Caco-2 (cell line): ENCODE results near the gene PARD3. TPM values are rescaled to one million over a fixed set of nuclear protein-coding genes. Genes with fewer than 3 reads are reported as not detected.
A peak's percentile ranks its signal among the peaks of the same experiment; 100 is the strongest.

Experiments
- BruUV-seq: library from RNA; stranded (reverse); fragments of 400-500 nt; replicated peaks from 2 replicates; lab custom pipeline; 2021; lab: Mats Ljungman, UMichigan
- CTCF ChIA-PET: fragments of 300-600 bp; sonication (Branson Sonifier 250); formaldehyde crosslinking; loops from one replicate; lab custom pipeline; 2022; ENCODE audit warnings: antibody characterized with exemption; lab: Charles Lee
- POLR2A ChIA-PET: fragments of 300-600 bp; sonication (Branson Sonifier 250); formaldehyde crosslinking; loops from one replicate; lab custom pipeline; 2022; ENCODE audit warnings: antibody characterized with exemption; lab: Charles Lee
- DNase-seq, 2 experiments: peaks; one replicate each; pipeline versions ENCODE4 v3.0.0 to v3.0.0-alpha.2; 2020 to 2022
- H3K27me3 ChIP-seq: replicated peaks from 2 replicates; pipeline ENCODE4 v1.6.0; 2011; ENCODE audit warnings: low read length; ENCODE audit not compliant: control insufficient read depth, insufficient read depth
- H3K36me3 ChIP-seq: 2 replicates; pipeline ENCODE4 v1.5.1; 2011; ENCODE audit warnings: low read length; ENCODE audit not compliant: control insufficient read depth, insufficient read depth
- H3K4me1 ChIP-seq: fragments of 250-450 bp; sonication (Bioruptor Pico); 2 replicates; pipeline ENCODE4 v1.5.1; 2020; ENCODE audit warnings: mild to moderate bottlenecking
- H3K4me3 ChIP-seq: 2 replicates; pipeline ENCODE4 v1.5.1; 2011; ENCODE audit warnings: low read depth, mild to moderate bottlenecking, control low read depth, low read length
- H3K9me3 ChIP-seq: fragments of 250-450 bp; sonication (Bioruptor Pico); 2 replicates; pipeline ENCODE4 v1.5.1; 2020; ENCODE audit warnings: mild to moderate bottlenecking, moderate library complexity
- H3K27ac Mint-ChIP-seq: one replicate; pipeline ENCODE4 v1.8.0; 2022; ENCODE audit warnings: mixed read lengths; ENCODE audit not compliant: unreplicated experiment
- H3K27me3 Mint-ChIP-seq: one replicate; pipeline ENCODE4 v1.8.0; 2022; ENCODE audit warnings: mixed read lengths; ENCODE audit not compliant: insufficient read depth, unreplicated experiment
- H3K36me3 Mint-ChIP-seq: one replicate; pipeline ENCODE4 v1.8.0; 2022; ENCODE audit warnings: mild to moderate bottlenecking, mixed read lengths; ENCODE audit not compliant: insufficient read depth, unreplicated experiment
- H3K4me1 Mint-ChIP-seq: one replicate; pipeline ENCODE4 v1.8.0; 2022; ENCODE audit warnings: low read depth, mixed read lengths; ENCODE audit not compliant: unreplicated experiment
- H3K4me3 Mint-ChIP-seq: one replicate; pipeline ENCODE4 v1.8.0; 2022; ENCODE audit warnings: mild to moderate bottlenecking, moderate library complexity, mixed read lengths; ENCODE audit not compliant: unreplicated experiment
- H3K9me3 Mint-ChIP-seq: one replicate; pipeline ENCODE4 v1.8.0; 2022; ENCODE audit warnings: mixed read lengths; ENCODE audit not compliant: unreplicated experiment
- intact Hi-C: fragments of 100-400 bp; cut with micrococcal nuclease; formaldehyde crosslinking; loops from one replicate; pipeline ENCODE4 v1.10.0; 2022; ENCODE audit not compliant: unreplicated experiment
- total RNA-seq: library from RNA; stranded (reverse); gene quantifications from 2 replicates; pipeline ENCODE4 v1.2.3, GENCODE V29; 2022
- TF ChIP-seq, protein P1 (sequence below), 2 experiments: fragments of 200-600 bp in 1 of 2; IDR thresholded peaks; 1 replicate in 1 of 2; 2 replicates in 1 of 2; pipeline versions ENCODE4 v1.5.1 to v1.8.0; 2011 to 2022; ENCODE audit warnings: antibody characterized with exemption in 1 of 2, control low read depth in 1 of 2, inconsistent platforms in 1 of 2, low read depth in 1 of 2, low read length in 1 of 2, mild to moderate bottlenecking in 1 of 2, moderate library complexity in 1 of 2; ENCODE audit not compliant: insufficient read depth in 1 of 2, severe bottlenecking in 1 of 2, unreplicated experiment in 1 of 2

PARD3 gene
- total RNA-seq, 1 experiment from 2014 or later, result 80.7 TPM

DNA sequence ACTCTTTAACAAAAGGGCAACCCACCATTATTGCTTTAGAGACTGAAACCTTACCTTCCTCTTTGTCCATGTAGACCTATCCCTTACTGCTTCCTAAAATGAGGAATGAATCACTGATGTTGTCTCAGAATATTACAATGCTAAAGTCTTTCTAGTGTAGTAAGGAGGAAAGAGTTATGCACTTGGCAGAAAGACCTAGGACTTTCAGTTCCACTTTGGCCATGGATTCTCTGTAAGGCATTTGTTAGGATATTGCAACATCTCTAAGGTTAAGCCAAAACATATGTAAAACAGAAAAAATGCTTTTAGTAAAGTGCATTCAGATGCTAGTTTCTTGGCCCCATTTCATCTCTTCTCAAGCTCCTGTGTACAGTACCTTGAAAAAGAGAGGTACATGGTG lies 230.9 kb downstream of the PARD3 start:
- Histone ChIP-seq H3K36me3 (no peaks in the 10 kb centered on the region), H3K4me3 (no peak overlapping the region), H3K4me1 (peaks cover 8% of the 10 kb centered on the region), H3K9me3 (no peaks in the 10 kb centered on the region), H3K27me3 (no peaks in the 10 kb centered on the region)
- no peaks in the 10 kb centered on the region for H3K27me3 Mint-ChIP-seq
- POLR2A ChIA-PET, result no interaction called here
- CTCF ChIA-PET, result no interaction called here
- no TSS peak for BruUV-seq
- TF ChIP-seq, protein P1, sequence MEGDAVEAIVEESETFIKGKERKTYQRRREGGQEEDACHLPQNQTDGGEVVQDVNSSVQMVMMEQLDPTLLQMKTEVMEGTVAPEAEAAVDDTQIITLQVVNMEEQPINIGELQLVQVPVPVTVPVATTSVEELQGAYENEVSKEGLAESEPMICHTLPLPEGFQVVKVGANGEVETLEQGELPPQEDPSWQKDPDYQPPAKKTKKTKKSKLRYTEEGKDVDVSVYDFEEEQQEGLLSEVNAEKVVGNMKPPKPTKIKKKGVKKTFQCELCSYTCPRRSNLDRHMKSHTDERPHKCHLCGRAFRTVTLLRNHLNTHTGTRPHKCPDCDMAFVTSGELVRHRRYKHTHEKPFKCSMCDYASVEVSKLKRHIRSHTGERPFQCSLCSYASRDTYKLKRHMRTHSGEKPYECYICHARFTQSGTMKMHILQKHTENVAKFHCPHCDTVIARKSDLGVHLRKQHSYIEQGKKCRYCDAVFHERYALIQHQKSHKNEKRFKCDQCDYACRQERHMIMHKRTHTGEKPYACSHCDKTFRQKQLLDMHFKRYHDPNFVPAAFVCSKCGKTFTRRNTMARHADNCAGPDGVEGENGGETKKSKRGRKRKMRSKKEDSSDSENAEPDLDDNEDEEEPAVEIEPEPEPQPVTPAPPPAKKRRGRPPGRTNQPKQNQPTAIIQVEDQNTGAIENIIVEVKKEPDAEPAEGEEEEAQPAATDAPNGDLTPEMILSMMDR (IDR thresholded peaks at IDR 0.05; ENCODE audit: insufficient read depth in 1 of 2, low read depth in 1 of 2, low read length in 1 of 2, severe bottlenecking in 1 of 2, unreplicated experiment in 1 of 2), result no peak
- peaks cover 13% of the 10 kb centered on the region for H3K4me1 Mint-ChIP-seq
- H3K36me3 Mint-ChIP-seq, result peaks cover 6% of the 10 kb centered on the region
- no peak for DNase-seq
- intact Hi-C loops, result no loop called here
- H3K4me3 Mint-ChIP-seq, result no peak overlapping the region
- H3K27ac Mint-ChIP-seq, result no peak overlapping the region
- H3K9me3 Mint-ChIP-seq, result no peaks in the 10 kb centered on the region

DNA sequence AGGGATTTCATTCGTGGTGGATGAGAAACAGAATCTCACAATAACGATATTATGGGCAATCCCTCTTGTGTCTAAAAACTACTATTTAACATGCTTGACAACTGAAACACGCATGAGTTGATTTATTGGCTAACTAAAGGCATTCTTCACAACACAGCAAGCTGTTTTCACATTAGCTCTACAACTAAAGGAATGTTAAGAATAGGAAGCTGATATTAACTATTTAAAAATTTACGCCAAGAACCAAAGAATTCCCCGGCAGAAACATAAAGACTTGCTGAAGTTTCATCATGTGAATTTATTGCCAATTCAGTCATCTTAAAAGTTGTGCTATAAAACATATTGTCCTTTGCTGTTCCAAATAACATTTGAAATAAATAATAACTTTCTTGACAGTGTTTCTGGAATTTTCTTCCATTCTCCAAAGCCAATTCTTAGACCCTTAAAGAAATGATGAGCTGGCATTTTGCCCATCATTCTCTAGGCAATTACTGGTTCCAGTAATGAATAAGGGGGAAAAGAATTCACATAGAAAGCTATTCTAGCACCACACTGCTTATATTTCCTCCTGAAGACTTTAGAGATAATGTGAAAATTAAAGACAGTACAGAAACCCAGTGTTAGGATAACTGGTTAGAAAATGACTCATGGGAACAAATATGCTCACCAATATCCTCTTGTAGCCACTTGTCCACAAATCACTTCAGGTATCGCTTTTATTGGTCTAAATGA lies 233.1 kb downstream of the PARD3 start:
- BruUV-seq, result no TSS peak
- H3K4me1 Mint-ChIP-seq, result peaks cover 6% of the 10 kb centered on the region
- Histone ChIP-seq H3K36me3 (no peaks in the 10 kb centered on the region), H3K4me1 (peaks cover 8% of the 10 kb centered on the region), H3K4me3 (no peak overlapping the region), H3K27me3 (no peaks in the 10 kb centered on the region), H3K9me3 (no peaks in the 10 kb centered on the region)
- TF ChIP-seq, protein P1 (IDR thresholded peaks at IDR 0.05; ENCODE audit: insufficient read depth in 1 of 2, low read depth in 1 of 2, low read length in 1 of 2, severe bottlenecking in 1 of 2, unreplicated experiment in 1 of 2), result no peak
- H3K9me3 Mint-ChIP-seq, result no peaks in the 10 kb centered on the region
- intact Hi-C loops, result no loop called here
- ChIA-PET CTCF (no interaction called here), POLR2A (no interaction called here)
- H3K36me3 Mint-ChIP-seq, result peaks cover 6% of the 10 kb centered on the region
- DNase-seq, result no peak
- no peak overlapping the region for H3K27ac Mint-ChIP-seq
- no peaks in the 10 kb centered on the region for H3K27me3 Mint-ChIP-seq
- H3K4me3 Mint-ChIP-seq, result no peak overlapping the region

- TF ChIP-seq, protein P1 (IDR thresholded peaks at IDR 0.05; ENCODE audit: insufficient read depth in 1 of 2, low read depth in 1 of 2, low read length in 1 of 2, severe bottlenecking in 1 of 2, unreplicated experiment in 1 of 2), result no peak
- Histone ChIP-seq H3K36me3 (no peaks in the 10 kb centered on the region), H3K4me3 (no peak overlapping the region), H3K4me1 (peaks cover 8% of the 10 kb centered on the region), H3K27me3 (no peaks in the 10 kb centered on the region), H3K9me3 (no peaks in the 10 kb centered on the region)
- Mint-ChIP-seq H3K36me3 (peaks cover 11% of the 10 kb centered on the region), H3K4me1 (peaks cover 6% of the 10 kb centered on the region), H3K4me3 (no peak overlapping the region), H3K27ac (peak overlapping the region; percentile 67), H3K9me3 (no peaks in the 10 kb centered on the region), H3K27me3 (no peaks in the 10 kb centered on the region)
- intact Hi-C loops, result no loop called here
- no TSS peak for BruUV-seq
- CTCF ChIA-PET, result interaction anchor here (0.8 kb wide), 1 partner anchor 152 kb away, joined by 3 read pairs; no protein-coding TSS in a partner anchor
- DNase-seq, result no peak
- POLR2A ChIA-PET, result interaction anchor here (0.7 kb wide), 2 partner anchors 29 to 207 kb away, joined by 3 to 5 read pairs; no protein-coding TSS in a partner anchor
Measured at GRCh38 chr10:34580643-34581042, 234.5 kb downstream of the PARD3 start.
